Measurements from ENCODE around the gene ATP5F1C. TPM values are rescaled to one million over a fixed set of nuclear protein-coding genes. Genes with fewer than 3 reads are reported as not detected.

Gene ATP5F1C
- total RNA-seq, 1 experiment from 2014 or later, result 288 TPM

- Mint-ChIP-seq H3K27ac (peak overlapping the region; percentile 11), H3K4me1 (peaks cover 20% of the 10 kb centered on the region), H3K9me3 (no peaks in the 10 kb centered on the region), H3K4me3 (no peak overlapping the region), H3K36me3 (peaks cover 23% of the 10 kb centered on the region), H3K27me3 (ENCODE audit: low read depth) (no peaks in the 10 kb centered on the region)
- TF ChIP-seq KAT7 (CRISPR knock-in tag; IDR thresholded peaks at IDR 0.05; ENCODE audit: borderline replicate concordance) (no peak), E2F5 (CRISPR knock-in tag; IDR thresholded peaks at IDR 0.05) (no peak), ATF3 (CRISPR knock-in tag; conservative IDR thresholded peaks at IDR 0.05) (no peak), EMX1 (CRISPR knock-in tag; IDR thresholded peaks at IDR 0.05) (no peak), GRHL2 (CRISPR knock-in tag; IDR thresholded peaks at IDR 0.05; ENCODE audit: insufficient replicate concordance, severe bottlenecking) (no peak), ZNF671 (CRISPR knock-in tag; IDR thresholded peaks at IDR 0.05) (no peak), ATF6 (CRISPR knock-in tag; IDR thresholded peaks at IDR 0.05) (no peak), NR1H2 (CRISPR knock-in tag; IDR thresholded peaks at IDR 0.05) (no peak), MXD4 (CRISPR knock-in tag; IDR thresholded peaks at IDR 0.05; ENCODE audit: borderline replicate concordance) (no peak), SMAD3 (CRISPR knock-in tag; IDR thresholded peaks at IDR 0.05; ENCODE audit: borderline replicate concordance) (no peak), FOXP4 (CRISPR knock-in tag; IDR thresholded peaks at IDR 0.05) (no peak)
- no peak for DNase-seq (ENCODE audit: low spot score)
- ChIA-PET CTCF (no interaction called here), POLR2A (no interaction called here)
- ATAC-seq, result no peak
These were observed 4.6 kb downstream of the ATP5F1C start for GRCh38 chr10:7792541-7792940.

GRCh38 chr10:7794251-7795026 lies 6.5 kb downstream of the ATP5F1C start:
- no peaks in the 10 kb centered on the region for H3K27me3 Mint-ChIP-seq (ENCODE audit: low read depth)
- peaks cover 11% of the 10 kb centered on the region for H3K4me1 Mint-ChIP-seq
- H3K27ac Mint-ChIP-seq, result no peak overlapping the region
- no peaks in the 10 kb centered on the region for H3K9me3 Mint-ChIP-seq
- no peak for DNase-seq (ENCODE audit: low spot score)
- ChIA-PET POLR2A (no interaction called here), CTCF (no interaction called here)
- no peak for ATAC-seq
- H3K4me3 Mint-ChIP-seq, result no peak overlapping the region
- peaks cover 34% of the 10 kb centered on the region for H3K36me3 Mint-ChIP-seq
- TF ChIP-seq TP53 (CRISPR knock-in tag; IDR thresholded peaks at IDR 0.05) (no peak), FOXK1 (CRISPR knock-in tag; IDR thresholded peaks at IDR 0.05) (no peak), SP1 (CRISPR knock-in tag; conservative IDR thresholded peaks at IDR 0.05) (no peak), MLX (CRISPR knock-in tag; IDR thresholded peaks at IDR 0.05) (no peak), USF2 (CRISPR knock-in tag; IDR thresholded peaks at IDR 0.05) (no peak), ERG (CRISPR knock-in tag; IDR thresholded peaks at IDR 0.05) (no peak), SMAD4 (CRISPR knock-in tag; IDR thresholded peaks at IDR 0.05) (no peak), NFYB (CRISPR knock-in tag; conservative IDR thresholded peaks at IDR 0.05; ENCODE audit: low read depth) (no peak), RORB (CRISPR knock-in tag; IDR thresholded peaks at IDR 0.05) (no peak), USF1 (CRISPR knock-in tag; IDR thresholded peaks at IDR 0.05) (no peak), CREM (CRISPR knock-in tag; IDR thresholded peaks at IDR 0.05) (no peak), ESRRA (CRISPR knock-in tag; IDR thresholded peaks at IDR 0.05; ENCODE audit: borderline replicate concordance) (no peak), ZNF671 (CRISPR knock-in tag; IDR thresholded peaks at IDR 0.05) (no peak), NR2C2 (CRISPR knock-in tag; IDR thresholded peaks at IDR 0.05) (no peak)

All from WTC11 (cell line).